HepG2 (cell line): ENCODE results near the gene BABAM2. TPM values are rescaled to one million over a fixed set of nuclear protein-coding genes. Genes with fewer than 3 reads are reported as not detected.

ENCODE experiments used
- ATAC-seq: fragments of 200-7000 bp; cut with Tn5 transposase; 3 replicates; pipeline ENCODE4 v1.9.1; 2020; ENCODE audit warnings: mild to moderate bottlenecking, moderate library complexity
- BruUV-seq: library from RNA; stranded (reverse); fragments of 400-500 nt; replicated peaks from 2 replicates; lab custom pipeline; 2021; lab: Mats Ljungman, UMichigan
- CTCF ChIA-PET: fragments of 300-600 bp; formaldehyde crosslinking; extraction: SDS; loops from one replicate; lab custom pipeline; 2021; ENCODE audit warnings: low total read pairs, inconsistent platforms, low intra/inter-chr PET ratio; lab: Yijun Ruan, JAX
- POLR2A ChIA-PET: fragments of 350-600 bp; sonication (Branson Sonifier 250); formaldehyde crosslinking; loops from one replicate; lab custom pipeline; 2020; ENCODE audit warnings: antibody characterized with exemption, inconsistent platforms; lab: Yijun Ruan, JAX
- DNase-seq: peaks from one replicate; pipeline ENCODE4 v3.0.0-alpha.2; 2015; ENCODE audit warnings: low spot score
- FAIRE-seq: peaks from 3 replicates; lab custom pipeline; 2011; peaks lifted over from hg19 to GRCh38; lab: Jason Lieb, UNC
- H2AFZ ChIP-seq: one replicate; pipeline ENCODE4 v1.6.1; 2011; ENCODE audit warnings: low read length, inconsistent platforms
- H3K27ac ChIP-seq: fragments of 300-600 bp; 3 replicates; pipeline ENCODE4 v1.8.0; 2011; ENCODE audit warnings: mixed run types, mild to moderate bottlenecking, mixed read lengths, low read length, inconsistent platforms; ENCODE audit not compliant: insufficient read depth; ENCODE audit errors: extremely low read length
- H3K27me3 ChIP-seq, 2 experiments: fragments of 200-600 bp in 1 of 2; 2 replicates in 1 of 2; 3 replicates in 1 of 2; pipeline versions ENCODE4 v1.6.0 to v1.8.0; 2011; ENCODE audit warnings: low read length in 2 of 2, mild to moderate bottlenecking in 2 of 2, moderate library complexity in 2 of 2, inconsistent platforms in 1 of 2; ENCODE audit not compliant: insufficient read depth in 2 of 2, control insufficient read depth in 1 of 2
- H3K36me3 ChIP-seq, 2 experiments: fragments of 200-600 bp in 1 of 2; replicated peaks in 1 of 2; 2 replicates in 1 of 2; 3 replicates in 1 of 2; pipeline versions ENCODE4 v1.5.1 to v1.8.0; 2011; ENCODE audit warnings: low read length in 2 of 2, inconsistent platforms in 1 of 2; ENCODE audit not compliant: insufficient read depth in 2 of 2, control insufficient read depth in 1 of 2
- H3K4me1 ChIP-seq: 2 replicates; pipeline ENCODE4 v1.5.1; 2012; ENCODE audit warnings: low read length, inconsistent platforms; ENCODE audit not compliant: insufficient read depth
- H3K4me2 ChIP-seq: 2 replicates; pipeline ENCODE4 v1.6.0; 2011; ENCODE audit warnings: low read depth, low read length, inconsistent platforms
- H3K4me3 ChIP-seq, 3 experiments: fragments of 200-600 bp in 1 of 3; sonication (generic), shearing (Covaris generic) in 1 of 3; replicated peaks in 1 of 3; 2 replicates each; pipeline ENCODE4 v1.5.1; 2011 to 2016; ENCODE audit warnings: low read length in 3 of 3, inconsistent platforms in 2 of 3, low read depth in 2 of 3, mild to moderate bottlenecking in 2 of 3, control low read depth in 1 of 3, mixed read lengths in 1 of 3; ENCODE audit not compliant: insufficient read depth in 1 of 3
- H3K79me2 ChIP-seq: one replicate; pipeline ENCODE4 v1.6.1; 2011; ENCODE audit warnings: low read length, inconsistent platforms; ENCODE audit not compliant: insufficient read depth
- H3K9ac ChIP-seq: 2 replicates; pipeline ENCODE4 v1.6.0; 2011; ENCODE audit warnings: mild to moderate bottlenecking, low read depth, low read length, inconsistent platforms; ENCODE audit not compliant: insufficient read depth
- H3K9me3 ChIP-seq: 2 replicates; pipeline ENCODE4 v1.5.1; 2012; ENCODE audit warnings: mild to moderate bottlenecking, low read length
- H4K20me1 ChIP-seq: 2 replicates; pipeline ENCODE4 v1.6.0; 2011; ENCODE audit warnings: inconsistent platforms, mild to moderate bottlenecking, low read length, moderate library complexity; ENCODE audit not compliant: insufficient read depth
- ARID3A ChIP-seq: IDR thresholded peaks from 2 replicates; pipeline ENCODE4 v1.6.1; 2012; ENCODE audit warnings: low read depth, low read length, improper control_type of control experiment
- BRF2 ChIP-seq: sonication (generic); formaldehyde crosslinking; IDR thresholded peaks from 2 replicates; pipeline ENCODE4 v1.8.1; 2022; ENCODE audit warnings: mild to moderate bottlenecking, missing genetic modification reagents
- ELF3 ChIP-seq: IDR thresholded peaks from 2 replicates; pipeline ENCODE4 v1.6.1; 2016; ENCODE audit warnings: missing genetic modification reagents, missing compliant biosample characterization
- TFAP4 ChIP-seq: sonication (generic); IDR thresholded peaks from 2 replicates; pipeline ENCODE4 v1.6.1; 2016; ENCODE audit warnings: low read depth, borderline replicate concordance
- ZBTB14 ChIP-seq: sonication (generic); formaldehyde crosslinking; IDR thresholded peaks from 2 replicates; pipeline ENCODE4 v1.4.0; 2020; ENCODE audit warnings: missing genetic modification reagents
- ZFP91 ChIP-seq: sonication (generic); formaldehyde crosslinking; IDR thresholded peaks from 2 replicates; pipeline ENCODE4 v1.9.0; 2022; ENCODE audit warnings: missing genetic modification reagents, mild to moderate bottlenecking, borderline replicate concordance
- ZNF260 ChIP-seq: sonication (generic); formaldehyde crosslinking; IDR thresholded peaks from 2 replicates; pipeline ENCODE4 v1.4.0; 2020; ENCODE audit warnings: missing genetic modification reagents, low read depth, mild to moderate bottlenecking, borderline replicate concordance
- ZNF770 ChIP-seq: sonication (generic); formaldehyde crosslinking; IDR thresholded peaks from 2 replicates; pipeline ENCODE4 v1.5.0; 2020; ENCODE audit warnings: mild to moderate bottlenecking, missing genetic modification reagents
- ZNF790 ChIP-seq: sonication (generic); formaldehyde crosslinking; IDR thresholded peaks from 2 replicates; pipeline ENCODE4 v1.8.0; 2022; ENCODE audit warnings: missing genetic modification reagents, mild to moderate bottlenecking, borderline replicate concordance
- ZXDC ChIP-seq: sonication (generic); formaldehyde crosslinking; IDR thresholded peaks from 2 replicates; pipeline ENCODE4 v1.5.0; 2020; ENCODE audit warnings: mild to moderate bottlenecking, missing genetic modification reagents
- WGBS: methylation state at CpG from one replicate; pipeline ENCODE4 v1.1.6; 2017; ENCODE audit warnings: low lambda C conversion rate; 5-methylcytosine and 5-hydroxymethylcytosine counted together
- in situ Hi-C: cut with HindIII; loops from 2 replicates; pipeline ENCODE4 v1.10.0; 2017; ENCODE audit warnings: low pct_unique_long_range_greater_than_20kb; ENCODE audit not compliant: extremely low pct_ligation_motif_present
- intact Hi-C: fragments of 100-400 bp; cut with micrococcal nuclease; formaldehyde crosslinking; loops from one replicate; pipeline ENCODE4 v1.10.0; 2022; ENCODE audit not compliant: unreplicated experiment
- polyA plus RNA-seq, 8 experiments: library from polyadenylated mRNA; depleted of rRNA in 3 of 8; stranded (reverse) in 7 of 8; unstranded in 1 of 8; fragments of >200 nt; fragmentation: Illumina TruSeq in 4 of 8; extraction: Trizol in 4 of 8; gene quantifications; 2 replicates each; pipeline versions ENCODE4 v1.2.1 to v1.2.3, GENCODE V29; 2011 to 2016; ENCODE audit warnings: low read depth in 4 of 8, missing spikeins in 1 of 8, mixed read lengths in 1 of 8; ENCODE audit not compliant: insufficient read depth in 1 of 8
- total RNA-seq, 5 experiments: library from RNA; depleted of rRNA; stranded (reverse); fragments of >200 nt; fragmentation: Illumina TruSeq; extraction: Trizol; gene quantifications; 2 replicates each; pipeline ENCODE4 v1.2.3, GENCODE V29; 2016; ENCODE audit warnings: low read depth in 1 of 5

BABAM2 gene
- total and polyA plus RNA-seq, 2 of the 13 experiments (the other 11 are each of a cell fraction or from before 2014, with no cell fraction given): 24.9 to 28.0 TPM

- peak; percentile 41 for DNase-seq
- intact Hi-C loops: loop anchor here (5.0 kb wide), 1 partner anchor 37 kb away; the partner anchor contains the start of gene FOSL2
- POLR2A ChIA-PET: interaction anchor here (0.7 to 1.4 kb wide), 2 partner anchors 36 to 603 kb away, joined by 4 read pairs; no protein-coding TSS in a partner anchor
- Histone ChIP-seq H3K27me3 (peaks cover 3 to 23% of the 10 kb centered on the region in 2 experiments), H3K27ac (no peak overlapping the region), H3K4me1 (peaks cover 45% of the 10 kb centered on the region), H4K20me1 (no peaks in the 10 kb centered on the region), H3K4me2 (peak overlapping the region; percentile 67), H3K9me3 (no peaks in the 10 kb centered on the region), H3K79me2 (no peaks in the 10 kb centered on the region), H3K4me3 (peak overlapping the region in 1 of 3 experiments; percentile 63; a peak in 1 of 6 replicates), H3K36me3 (no peaks in the 10 kb centered on the region), H2AFZ (no peak overlapping the region), H3K9ac (no peak overlapping the region)
- peak; percentile 26 for ATAC-seq
- in situ Hi-C loops: no loop called here
- no TSS peak for BruUV-seq
- CTCF ChIA-PET: no interaction called here
- no peak for FAIRE-seq
- WGBS: 47% methylated on average over 5 of the region's 6 CpGs
- TF ChIP-seq ARID3A (no peak), BRF2 (CRISPR knock-in tag) (no peak), ZFP91 (0 out of 2 replicates have a peak, but pooled peaks have one; percentile 13), ZNF770 (CRISPR knock-in tag) (no peak), TFAP4 (peak; percentile 13; the same call in 1 of the 2 replicates), ZNF790 (CRISPR knock-in tag) (no peak), ZNF260 (CRISPR knock-in tag) (no peak), ZXDC (CRISPR knock-in tag) (no peak), ZBTB14 (no peak), ELF3 (0 out of 2 replicates have a peak, but pooled peaks have one; percentile 3)
These were observed 465.1 kb downstream of the BABAM2 start for GRCh38 chr2:28355521-28356094.
